D721Med (cell line): ENCODE results near the gene COMMD1.
"Not testable (repeated sequence)": the region's sequence is repeated elsewhere in the genome, so short reads cannot be mapped to it uniquely, and the experiment has no call there.

Source experiments
- DNase-seq: peaks from one replicate; pipeline ENCODE4 v3.0.0; 2011; ENCODE audit warnings: low spot score; ENCODE audit not compliant: insufficient read length
- FAIRE-seq: peaks from 2 replicates; lab custom pipeline; 2011; peaks lifted over from hg19 to GRCh38; lab: Jason Lieb, UNC
- TF ChIP-seq, protein P1 (sequence below): IDR thresholded peaks from 2 replicates; pipeline ENCODE4 v1.5.1; 2012; ENCODE audit warnings: mild to moderate bottlenecking, control low read depth; ENCODE audit not compliant: insufficient read depth; ENCODE audit errors: missing control alignments

COMMD1 gene

GRCh38 chr2:62114564-62114963, 209.1 kb downstream of the COMMD1 start:
- DNase-seq (no peak), FAIRE-seq (no peak)
- TF ChIP-seq, protein P1, sequence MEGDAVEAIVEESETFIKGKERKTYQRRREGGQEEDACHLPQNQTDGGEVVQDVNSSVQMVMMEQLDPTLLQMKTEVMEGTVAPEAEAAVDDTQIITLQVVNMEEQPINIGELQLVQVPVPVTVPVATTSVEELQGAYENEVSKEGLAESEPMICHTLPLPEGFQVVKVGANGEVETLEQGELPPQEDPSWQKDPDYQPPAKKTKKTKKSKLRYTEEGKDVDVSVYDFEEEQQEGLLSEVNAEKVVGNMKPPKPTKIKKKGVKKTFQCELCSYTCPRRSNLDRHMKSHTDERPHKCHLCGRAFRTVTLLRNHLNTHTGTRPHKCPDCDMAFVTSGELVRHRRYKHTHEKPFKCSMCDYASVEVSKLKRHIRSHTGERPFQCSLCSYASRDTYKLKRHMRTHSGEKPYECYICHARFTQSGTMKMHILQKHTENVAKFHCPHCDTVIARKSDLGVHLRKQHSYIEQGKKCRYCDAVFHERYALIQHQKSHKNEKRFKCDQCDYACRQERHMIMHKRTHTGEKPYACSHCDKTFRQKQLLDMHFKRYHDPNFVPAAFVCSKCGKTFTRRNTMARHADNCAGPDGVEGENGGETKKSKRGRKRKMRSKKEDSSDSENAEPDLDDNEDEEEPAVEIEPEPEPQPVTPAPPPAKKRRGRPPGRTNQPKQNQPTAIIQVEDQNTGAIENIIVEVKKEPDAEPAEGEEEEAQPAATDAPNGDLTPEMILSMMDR: no peak

DNA sequence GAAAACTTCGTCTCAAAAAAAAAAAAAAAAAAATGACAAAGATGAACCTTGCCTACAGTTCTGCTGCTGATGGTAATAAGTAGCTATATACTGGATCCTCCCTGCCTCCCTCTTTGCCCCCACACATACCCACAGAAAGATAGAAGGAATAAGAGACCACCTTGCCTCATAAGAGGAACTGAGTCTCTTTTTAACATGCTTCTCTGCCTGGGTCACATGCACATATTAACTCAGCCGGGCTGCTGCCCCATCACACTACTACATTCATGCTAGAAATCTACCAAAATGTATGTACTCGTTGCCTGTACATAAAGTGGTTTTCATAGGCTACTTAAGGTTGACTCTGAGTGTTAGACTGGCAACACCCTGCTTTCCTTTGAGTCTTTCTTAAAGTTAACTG, 211.5 kb downstream of the COMMD1 start:
- DNase-seq (no peak), FAIRE-seq (no peak)
- TF ChIP-seq, protein P1: no peak

DNA sequence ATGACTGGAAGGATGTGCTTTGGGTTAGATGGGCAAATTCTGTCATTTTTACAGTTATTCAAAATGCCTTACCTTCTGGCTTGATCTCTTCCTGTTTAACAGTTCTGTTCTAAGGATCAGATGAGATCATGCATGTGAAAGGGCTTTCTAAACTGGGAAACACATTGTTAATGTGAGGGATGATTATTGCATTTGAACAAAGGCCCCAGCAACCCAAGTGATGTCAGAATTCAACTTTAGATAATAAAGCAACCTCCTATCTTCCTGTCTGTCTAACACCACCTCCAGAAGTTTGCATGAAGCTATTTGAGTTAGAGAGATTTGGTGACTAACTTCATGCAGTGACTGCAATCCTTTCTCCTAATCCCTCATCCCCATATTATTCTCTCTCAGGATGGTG, 212.7 kb downstream of the COMMD1 start:
- TF ChIP-seq, protein P1: no peak
- DNase-seq (no peak), FAIRE-seq (no peak)

DNA sequence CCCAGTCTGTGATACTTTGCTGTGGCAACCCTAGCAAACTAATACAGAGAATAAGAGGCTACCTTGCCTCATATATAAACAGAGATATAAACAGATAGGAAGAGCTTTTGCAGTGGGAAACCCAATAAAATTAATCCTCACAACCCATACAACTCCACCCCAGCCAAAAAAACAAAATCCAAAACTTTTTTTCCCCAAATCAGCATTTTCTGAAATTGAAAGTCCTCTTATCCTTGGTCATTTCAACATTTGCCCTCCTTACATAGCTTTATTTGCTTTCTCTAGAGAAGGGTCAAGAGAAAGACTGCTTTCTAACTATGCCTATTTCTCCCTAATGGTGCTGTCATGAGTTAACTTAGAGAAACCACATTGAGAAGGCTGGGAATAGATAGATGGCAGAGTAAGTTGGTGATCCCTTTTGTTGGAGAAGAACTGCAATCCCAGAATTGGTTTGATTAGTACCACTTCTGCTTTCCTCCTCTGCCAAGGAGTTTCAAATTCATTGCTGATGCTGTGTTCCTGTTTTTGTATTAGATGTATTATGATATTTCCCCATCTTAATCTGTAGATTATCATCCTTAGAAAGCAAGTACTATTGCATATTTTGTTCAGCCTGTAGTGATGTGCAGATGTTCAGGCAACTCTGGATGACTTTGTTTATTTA, 214.0 kb downstream of the COMMD1 start:
- TF ChIP-seq, protein P1: no peak
- FAIRE-seq: no peak
- no peak for DNase-seq

- not testable (repeated sequence) for DNase-seq, FAIRE-seq
These were observed 220.8 kb downstream of the COMMD1 start for GRCh38 chr2:62126239-62126638.

DNA sequence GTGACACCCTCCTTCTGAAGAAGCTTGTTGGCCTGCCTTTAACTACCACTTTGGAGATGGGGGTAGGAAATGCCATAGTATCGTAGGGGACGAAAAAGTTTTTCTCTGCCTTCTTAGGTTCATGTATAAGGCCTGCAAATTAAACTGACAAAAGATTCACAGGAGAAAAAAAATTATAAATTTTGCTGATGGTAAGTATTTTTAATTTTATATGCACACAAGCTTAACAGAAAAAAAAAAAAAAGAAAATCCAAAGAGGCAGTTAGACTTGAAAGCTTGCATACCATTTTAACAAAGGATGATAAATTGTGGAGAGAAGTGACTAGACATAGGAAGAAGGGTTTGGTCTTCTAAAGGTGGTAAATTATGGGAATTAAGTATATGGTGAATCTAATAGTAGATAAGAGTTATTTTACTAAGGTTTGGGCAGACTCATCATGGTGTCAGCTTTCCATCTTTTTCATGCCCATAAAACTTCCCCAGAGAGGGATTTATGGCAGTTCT, 227.9 kb downstream of the COMMD1 start:
- TF ChIP-seq, protein P1: no peak
- FAIRE-seq (no peak), DNase-seq (no peak)

- DNase-seq: no peak
- FAIRE-seq: no peak
- TF ChIP-seq, protein P1: no peak
These were observed 231.7 kb downstream of the COMMD1 start for GRCh38 chr2:62136956-62137830.
